Body of pancreas (tissue), 4 donors: ENCODE measurements around the gene HHATL. TPM values are rescaled to one million over a fixed set of nuclear protein-coding genes. Genes with fewer than 3 reads are reported as not detected.

Experiments used
- ATAC-seq: fragments of 150-250 bp; one replicate; pipeline ENCODE4 v1.9.1; 2016
- DNase-seq, 4 donors: peaks; one replicate each; pipeline ENCODE4 v3.0.0-alpha.2; 2019
- H3K27ac ChIP-seq, 4 donors: fragments of 200-600 bp; sonication (generic); 1 replicate in 3 of 4; 2 replicates in 1 of 4; pipeline versions ENCODE4 v1.5.1 to v1.6.1; 2016 to 2019; ENCODE audit warnings: mild to moderate bottlenecking in 1 of 4, mixed read lengths in 1 of 4, moderate library complexity in 1 of 4
- H3K27me3 ChIP-seq, 2 donors: fragments of 200-600 bp; sonication (generic); one replicate each; pipeline ENCODE4 v1.6.0; 2016; ENCODE audit warnings: mild to moderate bottlenecking in 1 of 2
- H3K36me3 ChIP-seq, 2 donors: fragments of 200-600 bp; sonication (generic); replicated peaks in 1 of 2; 2 replicates each; pipeline ENCODE4 v1.5.1; 2016; ENCODE audit warnings: low read depth in 2 of 2; ENCODE audit not compliant: insufficient read depth in 1 of 2
- H3K4me1 ChIP-seq: fragments of 200-600 bp; sonication (generic); one replicate; pipeline ENCODE4 v1.6.0; 2016
- H3K4me3 ChIP-seq, 2 donors: fragments of 200-600 bp; sonication (generic); 1 replicate in 1 of 2; 2 replicates in 1 of 2; pipeline ENCODE4 v1.5.1; 2016 to 2019
- H3K9me3 ChIP-seq, 3 donors: fragments of 200-600 bp; sonication (generic); 1 replicate in 2 of 3; 2 replicates in 1 of 3; pipeline ENCODE4 v1.5.1; 2016
- POLR2A ChIP-seq, 3 donors: fragments of 450-650 bp; IDR thresholded peaks; one replicate each; pipeline ENCODE4 v1.6.1; 2016; ENCODE audit warnings: antibody characterized with exemption in 3 of 3, mild to moderate bottlenecking in 2 of 3
- WGBS, 2 donors: methylation state at CpG; one replicate each; pipeline ENCODE4 v1.1.5; 2017; 5-methylcytosine and 5-hydroxymethylcytosine counted together
- intact Hi-C: fragments of 100-400 bp; cut with DNase I; formaldehyde crosslinking; loops from one replicate; pipeline ENCODE4 v1.15.1; 2023
- total RNA-seq, 2 donors: library from RNA; depleted of rRNA; stranded (reverse); fragments of >200 nt; gene quantifications; one replicate each; pipeline ENCODE4 v1.1.0, GENCODE V29; 2016
- TF ChIP-seq, protein P1 (sequence below), 7 experiments: fragments of 450-650 bp in 4 of 7; fragments of 200-600 bp in 3 of 7; sonication (generic) in 3 of 7; IDR thresholded peaks; one replicate each; pipeline ENCODE4 v1.5.1; 2016 to 2019; ENCODE audit warnings: antibody characterized with exemption in 7 of 7

The HHATL gene
- total RNA-seq, 2 donors from 2014 or later = 0.26 TPM; not detected in 1

DNA sequence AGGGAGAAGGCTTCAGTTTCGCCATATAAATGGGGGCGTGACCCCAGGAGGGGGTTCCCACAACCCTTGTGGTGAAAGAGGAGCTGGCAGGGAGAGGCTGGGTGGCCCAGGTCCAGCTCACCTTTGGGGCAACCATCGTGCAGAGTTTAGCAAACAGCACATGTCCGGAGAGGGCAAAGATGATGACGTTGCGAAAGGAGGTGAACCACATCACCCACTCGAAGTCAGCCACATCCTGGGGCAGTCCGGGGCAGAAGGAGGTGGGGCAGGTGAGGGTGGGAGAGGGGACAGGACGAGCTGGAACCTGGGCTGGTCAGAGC is 3.7 kb downstream of the HHATL start:
- H3K36me3 ChIP-seq = no peaks in the 10 kb centered on the region
- 70 to 71% methylated on average over 7 to 9 of the region's 9 CpGs for WGBS, 2 donors
- H3K4me3 ChIP-seq = no peak overlapping the region
- H3K4me1 ChIP-seq = no peaks in the 10 kb centered on the region
- intact Hi-C loops = no loop called here
- no peak for ATAC-seq
- no peaks in the 10 kb centered on the region for H3K27me3 ChIP-seq
- TF ChIP-seq POLR2A (IDR thresholded peaks at IDR 0.05) = no peak
- TF ChIP-seq, protein P1, sequence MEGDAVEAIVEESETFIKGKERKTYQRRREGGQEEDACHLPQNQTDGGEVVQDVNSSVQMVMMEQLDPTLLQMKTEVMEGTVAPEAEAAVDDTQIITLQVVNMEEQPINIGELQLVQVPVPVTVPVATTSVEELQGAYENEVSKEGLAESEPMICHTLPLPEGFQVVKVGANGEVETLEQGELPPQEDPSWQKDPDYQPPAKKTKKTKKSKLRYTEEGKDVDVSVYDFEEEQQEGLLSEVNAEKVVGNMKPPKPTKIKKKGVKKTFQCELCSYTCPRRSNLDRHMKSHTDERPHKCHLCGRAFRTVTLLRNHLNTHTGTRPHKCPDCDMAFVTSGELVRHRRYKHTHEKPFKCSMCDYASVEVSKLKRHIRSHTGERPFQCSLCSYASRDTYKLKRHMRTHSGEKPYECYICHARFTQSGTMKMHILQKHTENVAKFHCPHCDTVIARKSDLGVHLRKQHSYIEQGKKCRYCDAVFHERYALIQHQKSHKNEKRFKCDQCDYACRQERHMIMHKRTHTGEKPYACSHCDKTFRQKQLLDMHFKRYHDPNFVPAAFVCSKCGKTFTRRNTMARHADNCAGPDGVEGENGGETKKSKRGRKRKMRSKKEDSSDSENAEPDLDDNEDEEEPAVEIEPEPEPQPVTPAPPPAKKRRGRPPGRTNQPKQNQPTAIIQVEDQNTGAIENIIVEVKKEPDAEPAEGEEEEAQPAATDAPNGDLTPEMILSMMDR (IDR thresholded peaks at IDR 0.05) = no peak
- DNase-seq = no peak
- no peak overlapping the region for H3K27ac ChIP-seq
- H3K9me3 ChIP-seq = no peaks in the 10 kb centered on the region

DNA sequence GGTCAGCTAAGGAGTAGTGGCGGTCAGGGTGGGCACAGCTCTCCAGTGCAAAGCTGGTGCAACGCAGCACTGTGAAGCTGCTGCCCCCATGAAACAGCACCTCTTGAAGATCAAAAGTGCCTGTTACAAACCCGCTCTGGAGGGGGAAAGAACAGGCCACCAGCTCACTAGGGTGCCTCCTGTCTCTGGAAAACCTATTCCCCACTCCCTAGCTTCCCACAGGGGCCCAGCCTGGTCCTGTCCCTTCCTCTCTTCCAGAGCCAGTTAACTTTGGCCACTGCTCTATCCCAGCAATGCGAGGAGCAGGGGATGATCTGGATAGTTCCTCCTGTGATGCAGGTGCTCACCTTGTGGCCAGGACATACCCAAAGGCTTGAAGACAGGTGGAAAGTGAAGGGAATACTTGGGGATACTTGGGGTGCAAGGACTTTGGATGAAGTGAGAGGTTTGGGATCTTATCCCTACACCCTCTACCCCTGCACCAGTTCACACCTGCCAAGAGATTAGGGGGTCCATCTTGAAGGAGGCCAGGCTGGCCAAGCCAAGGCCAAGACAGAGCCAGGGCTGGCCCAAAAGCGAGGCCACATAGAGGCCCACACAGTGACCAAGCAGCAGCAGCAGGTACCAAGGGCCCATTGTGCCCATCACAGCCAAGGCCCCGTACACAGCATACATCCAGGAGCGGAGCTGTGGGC is 4.2 kb downstream of the HHATL start:
- Histone ChIP-seq H3K9me3 (no peaks in the 10 kb centered on the region), H3K27ac (no peak overlapping the region), H3K4me3 (no peak overlapping the region), H3K27me3 (no peaks in the 10 kb centered on the region), H3K4me1 (no peaks in the 10 kb centered on the region), H3K36me3 (no peaks in the 10 kb centered on the region)
- DNase-seq (no peak), ATAC-seq (no peak)
- TF ChIP-seq POLR2A (IDR thresholded peaks at IDR 0.05) = no peak
- TF ChIP-seq, protein P1 (IDR thresholded peaks at IDR 0.05) = no peak
- 74 to 86% methylated on average over 4 to 7 of the region's 7 CpGs for WGBS, 2 donors
- intact Hi-C loops = no loop called here

DNA sequence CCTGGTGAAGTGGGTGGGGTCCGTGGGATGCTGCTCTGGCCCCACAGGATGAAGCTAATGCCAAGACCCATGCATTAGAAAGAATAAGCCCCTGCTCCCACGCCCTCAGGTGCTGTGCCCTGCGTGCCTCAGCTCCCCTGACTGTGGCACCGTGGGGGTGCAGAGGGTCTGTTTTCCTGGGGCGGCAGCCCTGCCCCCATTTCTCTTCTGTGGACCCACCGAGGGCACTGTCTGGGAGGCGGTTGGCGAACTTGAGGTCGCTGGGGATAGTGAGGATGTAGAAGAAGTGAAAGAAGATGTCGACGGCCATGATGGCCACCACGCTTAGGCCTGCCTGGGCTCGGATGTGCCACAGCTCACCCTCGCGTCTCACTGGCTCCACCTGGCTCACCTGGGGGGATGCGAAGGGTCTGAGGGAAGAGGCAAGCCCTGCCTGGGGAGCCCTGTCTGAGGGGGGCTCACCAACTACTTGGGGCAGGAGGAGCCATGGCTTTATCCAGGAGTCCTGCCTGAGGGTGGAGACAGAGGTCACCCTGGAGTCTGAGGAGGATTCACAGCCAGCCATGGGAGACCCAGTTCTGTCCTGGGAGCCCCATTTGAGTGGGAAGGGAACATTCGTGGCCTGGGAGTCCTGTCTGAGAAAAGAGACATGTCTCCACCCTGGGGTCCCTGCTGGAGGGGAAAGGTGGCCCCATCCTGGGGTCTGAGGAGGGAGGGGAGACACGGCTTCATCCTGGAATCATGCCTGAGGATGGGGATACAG is 5.1 kb downstream of the HHATL start:
- no peaks in the 10 kb centered on the region for H3K9me3 ChIP-seq
- TF ChIP-seq POLR2A (IDR thresholded peaks at IDR 0.05) = no peak
- TF ChIP-seq, protein P1 (IDR thresholded peaks at IDR 0.05) = no peak
- 77 to 78% methylated on average over 13 to 18 of the region's 18 CpGs for WGBS, 2 donors
- H3K4me1 ChIP-seq = no peaks in the 10 kb centered on the region
- no peak overlapping the region for H3K27ac ChIP-seq
- DNase-seq = no peak
- H3K4me3 ChIP-seq = no peak overlapping the region
- intact Hi-C loops = no loop called here
- H3K27me3 ChIP-seq = no peaks in the 10 kb centered on the region
- no peaks in the 10 kb centered on the region for H3K36me3 ChIP-seq
- no peak for ATAC-seq

DNA sequence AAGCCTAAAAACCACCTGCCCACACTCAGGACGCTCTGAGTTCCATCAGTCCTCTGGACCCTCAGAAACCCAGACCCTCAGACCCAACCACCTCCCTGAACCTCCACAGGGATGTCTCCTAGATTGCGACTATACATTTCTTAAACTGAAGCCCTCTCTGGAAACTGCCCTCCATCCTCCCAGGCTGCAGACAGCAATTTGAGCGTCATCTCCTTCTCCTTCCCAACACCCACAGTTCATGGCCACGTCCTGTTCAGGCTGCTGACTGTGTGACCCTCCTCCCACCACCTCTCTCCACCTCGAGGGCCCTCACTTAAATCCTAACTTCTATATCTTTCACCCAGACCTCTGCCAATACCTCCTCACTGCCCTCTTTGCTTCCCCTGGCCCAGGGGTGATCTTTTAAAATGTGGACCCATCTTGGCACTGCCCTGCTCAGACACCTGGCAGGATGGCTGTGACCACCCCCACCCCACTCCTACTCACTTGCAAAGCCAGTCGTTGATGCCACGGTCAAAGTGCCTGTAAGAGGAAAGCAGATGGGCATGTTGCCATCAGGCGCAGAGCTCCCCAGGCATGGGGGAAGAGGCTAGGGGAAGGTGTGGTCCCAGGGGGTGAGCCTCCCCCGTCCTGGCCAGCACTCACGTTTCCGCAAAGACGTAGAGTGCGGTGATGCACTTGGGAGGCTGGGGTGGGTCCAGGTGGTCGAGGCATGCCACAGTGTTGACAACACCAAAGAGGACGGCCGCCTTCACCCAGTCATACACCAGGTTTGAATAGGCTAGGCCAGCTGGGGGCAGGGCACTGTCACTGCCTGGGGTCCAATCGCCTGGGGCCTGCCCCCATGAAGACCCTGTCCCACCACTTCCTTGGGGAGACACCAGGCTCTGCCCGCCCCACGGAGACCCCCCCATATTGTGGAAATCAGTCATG is 6.0 kb downstream of the HHATL start:
- no peaks in the 10 kb centered on the region for H3K4me1 ChIP-seq
- no peaks in the 10 kb centered on the region for H3K9me3 ChIP-seq
- ATAC-seq (no peak), DNase-seq (no peak)
- intact Hi-C loops = no loop called here
- no peak overlapping the region for H3K4me3 ChIP-seq
- H3K36me3 ChIP-seq = no peaks in the 10 kb centered on the region
- no peaks in the 10 kb centered on the region for H3K27me3 ChIP-seq
- no peak for TF ChIP-seq POLR2A (IDR thresholded peaks at IDR 0.05)
- TF ChIP-seq, protein P1 (IDR thresholded peaks at IDR 0.05) = no peak
- 63 to 65% methylated on average over 18 to 19 of the region's 19 CpGs for WGBS, 2 donors
- no peak overlapping the region for H3K27ac ChIP-seq
